GM12878 (cell line): ENCODE measurements around the gene ATP6AP2.

Experiments
- FOXM1 ChIP-seq: IDR thresholded peaks from 2 replicates; pipeline ENCODE4 v1.6.1; 2012; ENCODE audit warnings: low read depth, mild to moderate bottlenecking, inconsistent platforms, low read length, moderate library complexity
- MAX ChIP-seq: IDR thresholded peaks from 2 replicates; pipeline ENCODE4 v1.6.1; 2012; ENCODE audit warnings: low read depth, low read length, improper control_type of control experiment
- NFYB ChIP-seq: IDR thresholded peaks from 2 replicates; pipeline ENCODE4 v1.6.1; 2011; ENCODE audit warnings: low read depth, mild to moderate bottlenecking, low read length, improper control_type of control experiment, moderate library complexity; ENCODE audit not compliant: insufficient read depth
- NR2C2 ChIP-seq: IDR thresholded peaks from 2 replicates; pipeline ENCODE4 v1.6.1; 2011; ENCODE audit warnings: borderline replicate concordance, low read depth; ENCODE audit not compliant: control insufficient read depth, insufficient read length
- SMAD5 ChIP-seq: IDR thresholded peaks from 2 replicates; pipeline ENCODE4 v1.6.1; 2016; ENCODE audit warnings: antibody characterized with exemption, low read depth
- TAF1 ChIP-seq: IDR thresholded peaks from 2 replicates; pipeline ENCODE4 v1.6.1; 2011; ENCODE audit warnings: mild to moderate bottlenecking, low read depth, low read length, borderline replicate concordance
- TF ChIP-seq, protein P1 (sequence below), 3 experiments: IDR thresholded peaks in 2 of 3; conservative IDR thresholded peaks in 1 of 3; 2 replicates each; pipeline ENCODE4 v1.5.1; 2011; ENCODE audit warnings: low read depth in 3 of 3, low read length in 3 of 3, mild to moderate bottlenecking in 3 of 3, control low read depth in 2 of 3, moderate library complexity in 2 of 3, inconsistent platforms in 1 of 3, mixed read lengths in 1 of 3; ENCODE audit not compliant: control insufficient read depth in 2 of 3, insufficient read depth in 1 of 3; ENCODE audit errors: extremely low read depth in 1 of 3
- TF ChIP-seq, protein P2 (sequence below): fragments of 450-650 bp; formaldehyde crosslinking; IDR thresholded peaks from 2 replicates; pipeline ENCODE4 v1.4.0; 2022; ENCODE audit warnings: mild to moderate bottlenecking, moderate library complexity

GRCh38 chrX:40580537-40581335 is at the start of gene ATP6AP2:
- TF ChIP-seq NFYB (peak; percentile 73; the same call in 1 of the 2 replicates), MAX (no peak), SMAD5 (no peak), NR2C2 (no peak), TAF1 (no peak; the same call in 1 of the 2 replicates), FOXM1 (no peak)
- TF ChIP-seq, protein P1, sequence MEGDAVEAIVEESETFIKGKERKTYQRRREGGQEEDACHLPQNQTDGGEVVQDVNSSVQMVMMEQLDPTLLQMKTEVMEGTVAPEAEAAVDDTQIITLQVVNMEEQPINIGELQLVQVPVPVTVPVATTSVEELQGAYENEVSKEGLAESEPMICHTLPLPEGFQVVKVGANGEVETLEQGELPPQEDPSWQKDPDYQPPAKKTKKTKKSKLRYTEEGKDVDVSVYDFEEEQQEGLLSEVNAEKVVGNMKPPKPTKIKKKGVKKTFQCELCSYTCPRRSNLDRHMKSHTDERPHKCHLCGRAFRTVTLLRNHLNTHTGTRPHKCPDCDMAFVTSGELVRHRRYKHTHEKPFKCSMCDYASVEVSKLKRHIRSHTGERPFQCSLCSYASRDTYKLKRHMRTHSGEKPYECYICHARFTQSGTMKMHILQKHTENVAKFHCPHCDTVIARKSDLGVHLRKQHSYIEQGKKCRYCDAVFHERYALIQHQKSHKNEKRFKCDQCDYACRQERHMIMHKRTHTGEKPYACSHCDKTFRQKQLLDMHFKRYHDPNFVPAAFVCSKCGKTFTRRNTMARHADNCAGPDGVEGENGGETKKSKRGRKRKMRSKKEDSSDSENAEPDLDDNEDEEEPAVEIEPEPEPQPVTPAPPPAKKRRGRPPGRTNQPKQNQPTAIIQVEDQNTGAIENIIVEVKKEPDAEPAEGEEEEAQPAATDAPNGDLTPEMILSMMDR (IDR thresholded peaks at IDR 0.05 in 2 of 3, conservative IDR thresholded peaks at IDR 0.05 in 1 of 3; ENCODE audit: control insufficient read depth in 2 of 3, extremely low read depth in 1 of 3, insufficient read depth in 1 of 3, low read depth in 3 of 3, low read length in 3 of 3) = no peak
- TF ChIP-seq, protein P2, sequence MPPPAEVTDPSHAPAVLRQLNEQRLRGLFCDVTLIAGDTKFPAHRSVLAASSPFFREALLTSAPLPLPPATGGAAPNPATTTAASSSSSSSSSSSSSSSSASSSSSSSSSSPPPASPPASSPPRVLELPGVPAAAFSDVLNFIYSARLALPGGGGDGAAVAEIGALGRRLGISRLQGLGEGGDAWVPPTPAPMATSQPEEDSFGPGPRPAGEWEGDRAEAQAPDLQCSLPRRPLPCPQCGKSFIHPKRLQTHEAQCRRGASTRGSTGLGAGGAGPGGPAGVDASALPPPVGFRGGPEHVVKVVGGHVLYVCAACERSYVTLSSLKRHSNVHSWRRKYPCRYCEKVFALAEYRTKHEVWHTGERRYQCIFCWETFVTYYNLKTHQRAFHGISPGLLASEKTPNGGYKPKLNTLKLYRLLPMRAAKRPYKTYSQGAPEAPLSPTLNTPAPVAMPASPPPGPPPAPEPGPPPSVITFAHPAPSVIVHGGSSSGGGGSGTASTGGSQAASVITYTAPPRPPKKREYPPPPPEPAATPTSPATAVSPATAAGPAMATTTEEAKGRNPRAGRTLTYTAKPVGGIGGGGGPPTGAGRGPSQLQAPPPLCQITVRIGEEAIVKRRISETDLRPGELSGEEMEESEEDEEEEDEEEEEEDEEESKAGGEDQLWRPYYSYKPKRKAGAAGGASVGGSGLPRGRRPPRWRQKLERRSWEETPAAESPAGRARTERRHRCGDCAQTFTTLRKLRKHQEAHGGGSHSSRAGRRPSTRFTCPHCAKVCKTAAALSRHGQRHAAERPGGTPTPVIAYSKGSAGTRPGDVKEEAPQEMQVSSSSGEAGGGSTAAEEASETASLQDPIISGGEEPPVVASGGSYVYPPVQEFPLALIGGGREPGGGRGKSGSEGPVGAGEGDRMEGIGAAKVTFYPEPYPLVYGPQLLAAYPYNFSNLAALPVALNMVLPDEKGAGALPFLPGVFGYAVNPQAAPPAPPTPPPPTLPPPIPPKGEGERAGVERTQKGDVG = no peak
